HEK293 (cell line): ENCODE measurements around the gene CHN2.

Source experiments
- CTCF ChIA-PET: fragments of 350-600 bp; formaldehyde crosslinking; extraction: SDS; loops from one replicate; lab custom pipeline; 2021; ENCODE audit warnings: antibody characterized with exemption; lab: Yijun Ruan, JAX
- POLR2A ChIA-PET: fragments of 300-600 bp; formaldehyde crosslinking; extraction: SDS; loops from one replicate; lab custom pipeline; 2020; ENCODE audit warnings: antibody characterized with exemption, inconsistent platforms; lab: Yijun Ruan, JAX
- H3K27ac ChIP-seq: fragments of 200-500 bp; sonication (Bioruptor generic); 2 replicates; pipeline ENCODE4 v1.5.1; 2014; ENCODE audit warnings: low read depth, low read length, control low read depth, inconsistent platforms; ENCODE audit errors: extremely low read depth
- H3K36me3 ChIP-seq, 2 experiments: fragments of 200-500 bp in 1 of 2; sonication (Bioruptor generic) in 1 of 2; 1 replicate in 1 of 2; 2 replicates in 1 of 2; pipeline ENCODE4 v1.5.1; 2014 to 2017; ENCODE audit warnings: inconsistent platforms in 2 of 2, low read length in 2 of 2; ENCODE audit not compliant: control insufficient read depth in 2 of 2, insufficient read depth in 1 of 2
- H3K4me1 ChIP-seq: fragments of 200-500 bp; sonication (Bioruptor generic); 2 replicates; pipeline ENCODE4 v1.5.1; 2014; ENCODE audit warnings: mild to moderate bottlenecking, low read length, inconsistent platforms; ENCODE audit not compliant: control insufficient read depth, insufficient read depth
- H3K4me3 ChIP-seq: 2 replicates; pipeline ENCODE4 v1.5.1; 2011; ENCODE audit warnings: low read depth, mild to moderate bottlenecking, control low read depth, low read length, moderate library complexity
- H3K9me3 ChIP-seq: fragments of 200-500 bp; sonication (Bioruptor generic); 2 replicates; pipeline ENCODE4 v1.5.1; 2014; ENCODE audit warnings: low read depth, low read length, inconsistent platforms; ENCODE audit not compliant: control insufficient read depth, insufficient read depth
- CTCF ChIP-seq: fragments of 450-650 bp; formaldehyde crosslinking; IDR thresholded peaks from 2 replicates; pipeline ENCODE4 v1.5.1; 2016; ENCODE audit warnings: missing biosample characterization, missing genetic modification characterization
- GLI2 ChIP-seq: fragments of 450-650 bp; formaldehyde crosslinking; IDR thresholded peaks from 2 replicates; pipeline ENCODE4; 2017; ENCODE audit warnings: missing biosample characterization, missing genetic modification characterization, low read depth, borderline replicate concordance
- GLIS1 ChIP-seq: fragments of 450-650 bp; formaldehyde crosslinking; IDR thresholded peaks from 2 replicates; pipeline ENCODE4 v1.5.1; 2016; ENCODE audit warnings: missing biosample characterization, missing genetic modification characterization
- SETDB1 ChIP-seq: IDR thresholded peaks from one replicate; pipeline ENCODE4 v1.6.1; 2017; ENCODE audit warnings: mild to moderate bottlenecking, low read length, moderate library complexity, mixed read lengths; ENCODE audit not compliant: insufficient read length
- SP3 ChIP-seq: fragments of 450-650 bp; formaldehyde crosslinking; IDR thresholded peaks from 2 replicates; pipeline ENCODE4 v1.5.1; 2016; ENCODE audit warnings: missing biosample characterization, missing genetic modification characterization
- YY2 ChIP-seq: fragments of 450-650 bp; formaldehyde crosslinking; IDR thresholded peaks from 2 replicates; pipeline ENCODE4 v1.5.1; 2016; ENCODE audit warnings: missing biosample characterization, missing genetic modification characterization
- ZBTB1 ChIP-seq: fragments of 450-650 bp; formaldehyde crosslinking; IDR thresholded peaks from 2 replicates; pipeline ENCODE4 v1.5.1; 2016; ENCODE audit warnings: missing biosample characterization, missing genetic modification characterization
- ZBTB17 ChIP-seq: fragments of 450-650 bp; formaldehyde crosslinking; IDR thresholded peaks from 2 replicates; pipeline ENCODE4 v1.5.1; 2016; ENCODE audit warnings: missing biosample characterization, missing genetic modification characterization
- ZBTB49 ChIP-seq: fragments of 450-650 bp; formaldehyde crosslinking; IDR thresholded peaks from 2 replicates; pipeline ENCODE4 v1.5.1; 2016; ENCODE audit warnings: missing biosample characterization, missing genetic modification characterization, low read depth
- ZBTB7A ChIP-seq: fragments of 450-650 bp; formaldehyde crosslinking; IDR thresholded peaks from 2 replicates; pipeline ENCODE4 v1.5.1; 2016; ENCODE audit warnings: low read depth, missing biosample characterization, missing genetic modification characterization
- ZNF155 ChIP-seq: fragments of 450-650 bp; formaldehyde crosslinking; IDR thresholded peaks from 2 replicates; pipeline ENCODE4 v1.5.1; 2016; ENCODE audit warnings: missing biosample characterization, missing genetic modification characterization
- ZNF169 ChIP-seq: fragments of 450-650 bp; formaldehyde crosslinking; IDR thresholded peaks from 2 replicates; pipeline ENCODE4 v1.5.1; 2016; ENCODE audit warnings: missing biosample characterization, missing genetic modification characterization
- ZNF423 ChIP-seq: fragments of 450-650 bp; formaldehyde crosslinking; IDR thresholded peaks from 2 replicates; pipeline ENCODE4 v1.5.1; 2016; ENCODE audit warnings: missing biosample characterization, missing genetic modification characterization
- ZNF473 ChIP-seq: fragments of 450-650 bp; formaldehyde crosslinking; IDR thresholded peaks from 2 replicates; pipeline ENCODE4 v1.5.1; 2017; ENCODE audit warnings: missing biosample characterization, missing genetic modification characterization
- ZNF488 ChIP-seq: fragments of 450-650 bp; formaldehyde crosslinking; IDR thresholded peaks from 2 replicates; pipeline ENCODE4 v1.5.1; 2016; ENCODE audit warnings: missing biosample characterization, missing genetic modification characterization
- ZNF580 ChIP-seq: fragments of 450-650 bp; formaldehyde crosslinking; IDR thresholded peaks from 2 replicates; pipeline ENCODE4 v1.5.1; 2016; ENCODE audit warnings: missing biosample characterization, missing genetic modification characterization
- ZNF658 ChIP-seq: fragments of 450-650 bp; formaldehyde crosslinking; IDR thresholded peaks from 2 replicates; pipeline ENCODE4; 2016; ENCODE audit warnings: missing biosample characterization, missing genetic modification characterization
- ZNF747 ChIP-seq: fragments of 450-650 bp; formaldehyde crosslinking; IDR thresholded peaks from 2 replicates; pipeline ENCODE4 v1.5.1; 2016; ENCODE audit warnings: missing biosample characterization, missing genetic modification characterization
- ZNF837 ChIP-seq: fragments of 450-650 bp; formaldehyde crosslinking; IDR thresholded peaks from 2 replicates; pipeline ENCODE4 v1.5.1; 2016; ENCODE audit warnings: missing biosample characterization, missing genetic modification characterization
- ZSCAN4 ChIP-seq: fragments of 450-650 bp; formaldehyde crosslinking; IDR thresholded peaks from 2 replicates; pipeline ENCODE4 v1.5.1; 2017; ENCODE audit warnings: missing biosample characterization, missing genetic modification characterization

The CHN2 gene

DNA sequence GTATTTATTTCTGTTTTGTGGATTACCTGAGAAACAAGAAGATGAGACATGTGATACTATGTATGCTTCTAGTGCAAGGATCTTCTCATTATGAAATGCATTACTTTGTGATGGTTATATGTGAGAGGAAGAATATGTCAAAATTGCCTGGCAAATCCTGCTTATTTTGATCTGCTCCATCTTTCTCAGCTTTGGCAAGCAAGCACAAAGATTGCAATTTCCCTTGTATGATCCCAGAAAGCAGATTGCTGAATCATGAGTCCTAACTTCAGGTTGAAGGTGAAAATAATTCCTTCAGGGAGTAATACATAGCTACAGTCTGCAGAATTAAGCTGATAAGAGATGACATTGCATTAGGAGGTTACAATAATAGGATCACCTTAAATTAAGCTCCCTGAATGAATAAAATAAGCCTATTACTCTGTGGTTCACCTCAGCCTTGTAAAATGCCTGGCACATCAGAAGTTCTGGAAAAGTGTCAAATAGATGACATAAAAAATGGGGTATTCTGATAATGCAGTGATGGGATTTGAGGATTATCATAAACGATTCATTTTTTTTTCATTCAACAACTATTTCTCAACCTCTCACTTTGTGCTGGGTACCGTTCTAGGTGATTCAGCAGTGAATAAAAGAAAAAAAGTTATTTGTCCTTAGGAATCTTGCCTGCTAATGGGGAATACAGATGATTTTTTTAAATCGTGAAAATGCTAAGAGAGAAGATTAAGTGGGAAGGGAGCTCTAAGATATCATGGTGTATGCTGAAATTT, 120.7 kb downstream of the CHN2 start:
- peaks cover 6% of the 10 kb centered on the region; the same call in 1 of the 2 replicates for H3K4me1 ChIP-seq
- H3K36me3 ChIP-seq: no peaks in the 10 kb centered on the region
- H3K9me3 ChIP-seq: no peaks in the 10 kb centered on the region
- CTCF ChIA-PET: interaction anchor here (0.6 to 1.5 kb wide), 3 partner anchors 14 to 586 kb away, joined by 3 read pairs; no protein-coding TSS in a partner anchor
- H3K27ac ChIP-seq: no peak overlapping the region
- H3K4me3 ChIP-seq: no peak overlapping the region
- POLR2A ChIA-PET: no interaction called here
- TF ChIP-seq SETDB1 (no peak), ZNF580 (tag by site-specific recombination) (no peak), ZSCAN4 (tag by site-specific recombination) (no peak), CTCF (tag by site-specific recombination) (no peak), ZNF837 (no peak), SP3 (no peak), ZBTB49 (tag by site-specific recombination) (no peak), ZBTB17 (tag by site-specific recombination) (no peak), ZNF658 (tag by site-specific recombination) (no peak), ZNF155 (tag by site-specific recombination) (no peak), ZNF423 (no peak), ZNF747 (tag by site-specific recombination) (no peak), ZNF473 (tag by site-specific recombination) (no peak), GLIS1 (tag by site-specific recombination) (no peak), YY2 (tag by site-specific recombination) (no peak), ZBTB7A (tag by site-specific recombination) (no peak), ZNF488 (tag by site-specific recombination) (no peak), ZNF169 (no peak), GLI2 (tag by site-specific recombination) (no peak)

GRCh38 chr7:29315892-29316270, 121.3 kb downstream of the CHN2 start:
- H3K27ac ChIP-seq: no peak overlapping the region
- no peaks in the 10 kb centered on the region for H3K9me3 ChIP-seq
- no peak overlapping the region for H3K4me3 ChIP-seq
- no peak for TF ChIP-seq ZBTB1 (tag by site-specific recombination)
- TF ChIP-seq, all 188 proteins: peak for 0
- POLR2A ChIA-PET: no interaction called here
- Histone ChIP-seq H3K36me3 (no peaks in the 10 kb centered on the region), H3K4me1 (peaks cover 6% of the 10 kb centered on the region; the same call in 1 of the 2 replicates)
- CTCF ChIA-PET: interaction anchor here (0.7 to 1.5 kb wide), 3 partner anchors 15 to 202 kb away, joined by 3 read pairs; no protein-coding TSS in a partner anchor
